Karpas-422 (cell line): ENCODE data around the gene FAM240A. TPM values are rescaled to one million over a fixed set of nuclear protein-coding genes. Genes with fewer than 3 reads are reported as not detected.

Experiments used
- DNase-seq: peaks from one replicate; pipeline ENCODE4 v3.0.0-alpha.2; 2015
- H2AFZ ChIP-seq: fragments of 200-600 bp; sonication (generic); 2 replicates; pipeline ENCODE4 v1.6.1; 2014; ENCODE audit warnings: antibody characterized with exemption, low read length, mixed read lengths
- H3K27ac ChIP-seq: fragments of 200-600 bp; sonication (generic); 2 replicates; pipeline ENCODE4 v1.5.1; 2014; ENCODE audit warnings: mild to moderate bottlenecking, low read length, moderate library complexity
- H3K27me3 ChIP-seq: fragments of 200-600 bp; sonication (generic); 2 replicates; pipeline ENCODE4 v1.6.1; 2014; ENCODE audit warnings: low read length, mixed read lengths
- H3K36me3 ChIP-seq: fragments of 200-600 bp; sonication (generic); 2 replicates; pipeline ENCODE4 v1.6.1; 2014; ENCODE audit warnings: low read length, mixed read lengths; ENCODE audit not compliant: insufficient read depth
- H3K4me1 ChIP-seq: fragments of 200-600 bp; sonication (generic); 2 replicates; pipeline ENCODE4 v1.6.1; 2014; ENCODE audit warnings: mild to moderate bottlenecking, low read length, mixed read lengths
- H3K4me2 ChIP-seq: fragments of 200-600 bp; sonication (generic); 2 replicates; pipeline ENCODE4 v1.6.1; 2014; ENCODE audit warnings: low read length, low read depth, mild to moderate bottlenecking; ENCODE audit not compliant: poor library complexity, severe bottlenecking
- H3K4me3 ChIP-seq: fragments of 200-600 bp; sonication (generic); 2 replicates; pipeline ENCODE4 v1.5.1; 2014; ENCODE audit warnings: mild to moderate bottlenecking, antibody characterized with exemption, low read length, mixed read lengths
- H3K79me2 ChIP-seq: fragments of 200-600 bp; sonication (generic); 2 replicates; pipeline ENCODE4 v1.6.1; 2014; ENCODE audit warnings: mild to moderate bottlenecking, low read length, mixed read lengths
- H3K9ac ChIP-seq: fragments of 200-600 bp; sonication (generic); 2 replicates; pipeline ENCODE4 v1.6.0; 2014; ENCODE audit warnings: low read length
- H3K9me2 ChIP-seq: fragments of 200-600 bp; sonication (generic), shearing (Covaris generic); replicated peaks from 2 replicates; pipeline ENCODE4 v1.6.0; 2014; ENCODE audit warnings: mild to moderate bottlenecking, low read length, moderate library complexity; ENCODE audit not compliant: insufficient read depth
- H3K9me3 ChIP-seq: fragments of 300-700, 200-600 bp; sonication (generic); 2 replicates; pipeline ENCODE4 v1.6.1; 2014; ENCODE audit warnings: low read length, mixed read lengths
- H4K20me1 ChIP-seq: fragments of 200-600 bp; sonication (generic); 2 replicates; pipeline ENCODE4 v1.6.1; 2014; ENCODE audit warnings: mild to moderate bottlenecking, antibody characterized with exemption, low read length, low read depth; ENCODE audit not compliant: insufficient read depth
- total RNA-seq: library from RNA; depleted of rRNA; stranded (reverse); fragments of >200 nt; shearing (Covaris generic); gene quantifications from 2 replicates; pipeline ENCODE4 v1.2.3, GENCODE V29; 2014; ENCODE audit warnings: low replicate concordance; rRNA removed

The FAM240A gene
- total RNA-seq = not detected in 2 replicates

DNA sequence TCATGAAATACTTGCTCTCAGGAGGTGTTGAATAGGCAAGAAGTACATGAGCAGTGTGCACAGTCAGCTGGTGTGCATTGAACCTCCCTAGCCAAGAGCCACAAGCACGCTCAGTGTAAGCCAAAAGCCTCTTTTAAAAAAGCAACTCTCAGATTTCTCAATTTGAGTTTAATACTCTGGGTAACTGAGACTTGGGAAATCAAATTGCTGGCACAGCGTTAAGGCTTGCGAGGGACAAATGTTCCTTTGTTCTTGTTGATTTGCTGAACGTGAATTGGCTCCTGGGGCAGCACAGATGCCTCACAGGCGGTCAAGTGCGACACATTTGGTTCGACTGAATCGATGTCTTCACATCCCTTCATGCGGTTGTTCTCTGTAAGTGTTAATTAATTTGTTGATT lies at the start of gene FAM240A:
TSS of gene FAM240A (plus strand) at position 202 of the 400 bp plus-strand sequence. CDS start at position 361, 159 bp downstream.
- no peaks in the 10 kb centered on the region for H3K9me2 ChIP-seq
- no peak for DNase-seq
- no peaks in the 10 kb centered on the region for H3K27me3 ChIP-seq
- H3K9me3 ChIP-seq = no peaks in the 10 kb centered on the region
- no peaks in the 10 kb centered on the region for H3K36me3 ChIP-seq
- H3K27ac ChIP-seq = no peak within 1 kb of the TSS
- no peak within 1 kb of the TSS for H3K4me2 ChIP-seq
- H3K79me2 ChIP-seq = no peaks in the 10 kb centered on the region
- H3K9ac ChIP-seq = no peak within 1 kb of the TSS
- H4K20me1 ChIP-seq = no peaks in the 10 kb centered on the region
- H2AFZ ChIP-seq = no peak within 1 kb of the TSS
- H3K4me1 ChIP-seq = no peaks in the 10 kb centered on the region
- H3K4me3 ChIP-seq = no peak within 1 kb of the TSS

DNA sequence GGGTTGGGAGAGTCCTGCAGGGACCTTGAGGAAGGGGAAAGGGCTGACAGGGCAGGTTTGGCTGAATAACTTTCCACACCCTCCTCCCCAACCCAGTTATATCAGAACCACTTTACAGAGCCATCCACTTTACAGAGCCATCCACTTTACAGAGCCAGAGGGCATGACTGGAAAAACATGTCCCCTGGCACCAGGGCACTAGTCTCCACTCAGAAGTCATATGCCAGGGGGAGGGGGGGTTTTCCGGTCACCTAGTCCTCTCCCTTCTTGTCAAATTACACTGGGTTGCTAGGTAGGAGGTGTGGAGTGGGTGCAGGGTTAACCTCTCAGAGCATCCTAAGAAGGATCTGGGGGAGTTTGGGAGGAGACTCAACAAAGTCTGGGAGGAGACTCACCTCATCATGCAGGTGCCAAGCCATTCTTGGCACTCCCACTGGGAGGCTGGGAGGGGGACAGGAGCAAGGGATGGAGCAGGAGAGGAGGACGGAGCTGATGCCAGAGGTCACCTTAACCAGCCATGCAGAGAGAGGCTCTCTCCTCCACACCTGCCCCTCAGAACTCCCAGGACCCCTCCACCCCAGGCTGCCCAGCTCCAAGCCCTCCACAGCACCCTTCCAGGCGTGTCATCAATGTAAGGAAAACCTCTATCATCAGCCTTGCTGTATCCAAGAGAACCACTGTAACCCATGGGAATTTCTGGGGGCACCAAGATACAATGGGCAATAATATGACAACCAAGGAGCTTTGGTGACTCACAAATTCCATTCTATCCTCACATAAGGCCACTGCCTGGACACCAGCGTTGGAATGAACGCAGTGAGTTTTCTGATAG lies 47.9 kb upstream of the FAM240A start:
- Histone ChIP-seq H2AFZ (no peak overlapping the region), H3K4me3 (no peak overlapping the region), H3K9me3 (no peaks in the 10 kb centered on the region), H3K27ac (no peak overlapping the region), H3K9me2 (no peaks in the 10 kb centered on the region), H3K9ac (no peak overlapping the region), H3K4me1 (no peaks in the 10 kb centered on the region), H4K20me1 (no peaks in the 10 kb centered on the region), H3K27me3 (no peaks in the 10 kb centered on the region), H3K4me2 (no peak overlapping the region), H3K36me3 (no peaks in the 10 kb centered on the region), H3K79me2 (no peaks in the 10 kb centered on the region)
- no peak for DNase-seq

DNA sequence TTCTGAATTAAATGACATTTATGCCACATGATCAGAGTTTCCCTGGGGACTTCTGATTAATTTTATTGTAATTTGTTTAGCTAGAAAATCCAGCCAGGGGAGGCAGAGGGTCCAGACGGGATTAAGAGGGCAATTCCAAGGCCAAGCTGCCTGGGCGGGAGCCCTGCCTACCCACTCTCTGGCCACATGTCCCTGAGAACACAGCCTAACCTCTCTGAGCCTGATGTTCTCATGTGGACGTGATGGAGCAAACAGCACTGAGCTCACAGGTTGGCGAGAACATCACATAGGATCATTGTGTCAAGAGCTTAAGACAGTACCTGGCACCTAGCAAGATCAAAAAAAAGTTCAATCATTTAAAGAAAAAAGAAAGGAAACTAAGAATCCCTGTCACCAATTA lies 47.2 kb upstream of the FAM240A start:
- Histone ChIP-seq H3K36me3 (no peaks in the 10 kb centered on the region), H3K4me3 (no peak overlapping the region), H3K9me3 (no peaks in the 10 kb centered on the region), H3K9me2 (no peaks in the 10 kb centered on the region), H3K27ac (no peak overlapping the region), H4K20me1 (no peaks in the 10 kb centered on the region), H3K27me3 (no peaks in the 10 kb centered on the region), H3K79me2 (no peaks in the 10 kb centered on the region), H3K4me1 (no peaks in the 10 kb centered on the region), H3K9ac (no peak overlapping the region), H2AFZ (no peak overlapping the region), H3K4me2 (no peak overlapping the region)
- no peak for DNase-seq

DNA sequence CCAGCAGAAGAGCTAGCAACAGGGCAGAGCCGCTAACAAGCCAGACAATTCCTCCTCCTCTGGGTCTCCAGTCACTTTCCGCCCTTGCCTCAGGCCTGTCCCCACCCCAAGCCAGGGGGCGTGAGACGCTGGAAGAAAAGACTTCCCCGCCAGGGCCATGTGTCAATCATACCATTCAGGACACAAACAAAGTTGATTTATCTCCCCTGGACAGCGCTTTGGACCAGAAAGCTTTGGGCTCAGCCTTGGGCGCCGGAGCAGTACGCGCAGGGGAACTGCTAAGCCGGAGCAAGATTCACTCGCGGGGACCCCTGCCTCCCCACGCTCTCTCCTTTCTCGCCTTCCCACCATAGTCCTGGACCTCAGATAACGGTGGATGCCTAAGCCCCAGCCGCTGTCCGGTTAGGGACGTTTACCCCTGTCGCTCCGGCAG lies 46.7 kb upstream of the FAM240A start:
- H4K20me1 ChIP-seq = no peaks in the 10 kb centered on the region
- H3K36me3 ChIP-seq = no peaks in the 10 kb centered on the region
- H3K79me2 ChIP-seq = no peaks in the 10 kb centered on the region
- no peaks in the 10 kb centered on the region for H3K27me3 ChIP-seq
- H3K27ac ChIP-seq = no peak overlapping the region
- no peak overlapping the region for H3K9ac ChIP-seq
- no peak overlapping the region for H3K4me3 ChIP-seq
- no peak overlapping the region for H3K4me2 ChIP-seq
- no peak for DNase-seq
- no peaks in the 10 kb centered on the region for H3K4me1 ChIP-seq
- H3K9me3 ChIP-seq = no peaks in the 10 kb centered on the region
- no peaks in the 10 kb centered on the region for H3K9me2 ChIP-seq
- H2AFZ ChIP-seq = no peak overlapping the region

DNA sequence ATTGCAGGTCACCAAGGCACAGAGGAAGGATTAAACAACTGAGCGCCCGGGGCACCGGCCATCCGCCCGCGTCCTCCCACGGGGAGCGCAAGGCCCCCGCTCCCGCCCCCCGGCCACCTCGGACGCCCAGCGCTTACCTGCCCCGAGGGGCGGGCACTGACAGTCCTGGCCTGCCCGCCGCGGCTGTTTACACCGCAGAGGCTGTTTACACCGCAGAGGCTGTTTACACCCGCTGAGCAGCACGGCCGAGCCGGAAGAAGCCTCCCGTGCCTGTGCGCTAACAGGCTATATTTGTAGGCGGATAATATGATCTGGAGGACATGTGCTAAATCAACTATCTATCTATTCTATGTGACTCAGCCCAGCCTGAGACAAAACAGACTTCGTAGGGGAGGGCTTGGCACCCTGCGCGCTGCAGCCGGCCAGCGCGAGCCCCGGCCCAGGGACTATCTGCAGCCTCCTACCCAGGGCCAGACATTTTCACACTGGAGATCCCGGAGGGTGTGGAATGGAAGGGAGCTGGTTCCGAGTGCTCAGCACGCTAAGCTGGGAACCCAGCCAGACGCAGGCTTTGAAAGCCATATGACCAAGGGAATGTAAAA lies 46.2 kb upstream of the FAM240A start, which contains the start of gene LRRC2:
TSS of gene LRRC2 (minus strand) at position 263 of the 602 bp plus-strand sequence. CDS start 14,711 bp downstream, outside the sequence.
- H3K4me3 ChIP-seq = no peak within 1 kb of the TSS
- DNase-seq = no peak

DNA sequence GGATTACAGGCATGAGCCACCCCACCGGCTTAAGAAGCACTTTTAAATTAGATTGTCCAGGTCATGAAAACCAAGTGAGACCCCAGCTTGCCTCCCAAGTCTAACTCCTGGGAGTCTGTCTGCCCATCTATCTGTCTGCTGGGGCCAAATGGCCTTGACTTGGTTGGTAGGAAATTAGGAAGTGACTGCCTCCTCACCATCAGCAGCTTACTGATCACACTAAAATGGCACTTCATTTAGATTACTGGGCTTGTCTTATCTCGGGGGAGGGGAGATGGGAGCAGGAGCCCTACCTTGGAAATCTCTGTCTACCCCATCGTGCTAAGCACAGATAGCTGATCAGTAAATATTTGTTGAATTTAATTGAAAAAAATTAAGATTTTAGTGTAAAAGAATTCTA lies 40.6 kb upstream of the FAM240A start:
- Histone ChIP-seq H3K9me3 (no peaks in the 10 kb centered on the region), H3K79me2 (no peaks in the 10 kb centered on the region), H3K27me3 (no peaks in the 10 kb centered on the region), H3K9ac (no peak overlapping the region), H3K4me1 (no peaks in the 10 kb centered on the region), H3K9me2 (no peaks in the 10 kb centered on the region), H3K27ac (no peak overlapping the region), H2AFZ (no peak overlapping the region), H3K36me3 (no peaks in the 10 kb centered on the region), H3K4me2 (no peak overlapping the region), H4K20me1 (no peaks in the 10 kb centered on the region), H3K4me3 (no peak overlapping the region)
- DNase-seq = no peak

More for the DNA sequence above, 46.2 kb upstream of the FAM240A start, which contains the start of gene LRRC2:
- H3K9me3 ChIP-seq = no peaks in the 10 kb centered on the region
- H4K20me1 ChIP-seq = no peaks in the 10 kb centered on the region
- H3K79me2 ChIP-seq = no peaks in the 10 kb centered on the region
- H3K27me3 ChIP-seq = no peaks in the 10 kb centered on the region
- H3K9me2 ChIP-seq = no peaks in the 10 kb centered on the region
- H3K9ac ChIP-seq = no peak within 1 kb of the TSS
- H3K27ac ChIP-seq = no peak within 1 kb of the TSS
- H3K36me3 ChIP-seq = no peaks in the 10 kb centered on the region
- H2AFZ ChIP-seq = no peak within 1 kb of the TSS
- no peaks in the 10 kb centered on the region for H3K4me1 ChIP-seq
- H3K4me2 ChIP-seq = no peak within 1 kb of the TSS

DNA sequence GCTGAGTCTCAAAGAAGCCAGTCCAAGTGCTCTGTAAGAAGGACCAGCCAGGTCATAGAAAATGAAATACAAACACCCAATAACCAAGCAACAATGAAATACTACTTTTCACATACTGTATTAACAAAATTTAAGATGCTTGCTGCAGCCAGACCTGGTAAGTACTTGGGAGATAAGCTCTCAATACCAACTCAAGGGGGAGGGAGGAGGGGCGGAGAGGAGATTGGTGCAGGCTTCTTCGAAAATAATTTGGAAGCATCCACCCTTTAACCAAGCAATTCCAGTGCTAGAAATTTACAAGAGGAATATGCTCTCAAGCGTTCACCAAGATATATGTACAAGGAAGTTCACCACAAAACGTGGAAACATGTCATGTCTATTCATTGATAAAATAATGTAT lies 38.6 kb upstream of the FAM240A start:
- H3K4me1 ChIP-seq = no peaks in the 10 kb centered on the region
- no peaks in the 10 kb centered on the region for H3K79me2 ChIP-seq
- no peak overlapping the region for H3K4me2 ChIP-seq
- no peak for DNase-seq
- no peak overlapping the region for H3K9ac ChIP-seq
- no peaks in the 10 kb centered on the region for H3K36me3 ChIP-seq
- no peak overlapping the region for H3K27ac ChIP-seq
- no peak overlapping the region for H3K4me3 ChIP-seq
- H3K9me3 ChIP-seq = no peaks in the 10 kb centered on the region
- no peaks in the 10 kb centered on the region for H3K9me2 ChIP-seq
- no peaks in the 10 kb centered on the region for H3K27me3 ChIP-seq
- H2AFZ ChIP-seq = no peak overlapping the region
- H4K20me1 ChIP-seq = no peaks in the 10 kb centered on the region

DNA sequence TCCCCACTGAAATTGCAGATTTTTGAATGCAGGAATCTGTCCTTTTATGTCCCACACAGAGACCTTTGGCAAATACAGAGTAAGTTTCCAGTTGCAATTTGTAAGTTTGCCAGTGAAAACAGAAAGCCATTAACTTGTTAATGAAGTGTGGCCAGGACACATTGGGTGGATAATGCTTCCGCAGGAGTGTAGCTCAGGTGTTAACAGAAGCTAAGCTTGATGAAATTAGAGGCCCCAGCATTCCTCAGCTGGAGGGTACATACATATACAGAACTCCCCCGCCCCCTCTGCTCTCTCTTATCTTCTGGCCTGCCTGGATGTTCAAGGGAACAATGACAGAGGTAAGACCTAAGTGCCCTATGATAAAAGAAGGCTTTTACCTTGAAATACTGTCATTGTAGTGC lies 38.1 kb upstream of the FAM240A start:
- no peaks in the 10 kb centered on the region for H3K36me3 ChIP-seq
- no peak overlapping the region for H2AFZ ChIP-seq
- no peak overlapping the region for H3K9ac ChIP-seq
- no peak for DNase-seq
- H3K27me3 ChIP-seq = no peaks in the 10 kb centered on the region
- H3K4me1 ChIP-seq = no peaks in the 10 kb centered on the region
- H3K79me2 ChIP-seq = no peaks in the 10 kb centered on the region
- no peaks in the 10 kb centered on the region for H3K9me2 ChIP-seq
- no peaks in the 10 kb centered on the region for H3K9me3 ChIP-seq
- no peak overlapping the region for H3K4me3 ChIP-seq
- H3K4me2 ChIP-seq = no peak overlapping the region
- no peaks in the 10 kb centered on the region for H4K20me1 ChIP-seq
- H3K27ac ChIP-seq = no peak overlapping the region
